ENCODE data around the gene HOXA1. TPM values are rescaled to one million over a fixed set of nuclear protein-coding genes. Genes with fewer than 3 reads are reported as not detected.

The HOXA1 gene
- total RNA-seq, 1 experiment from 2014 or later = 8.8 TPM

- CTCF ChIA-PET = interaction anchor here (0.6 kb wide), 1 partner anchor 22 kb away, joined by 4 read pairs; no protein-coding TSS in a partner anchor
- TSS peak; percentile 77 for BruUV-seq (replicated peaks)
- 0 out of 2 replicates have a peak, but pooled peaks have one; percentile 45 for TF ChIP-seq TCF7L2 (IDR thresholded peaks at IDR 0.05; ENCODE audit: low read depth, low read length)
- no peak for TF ChIP-seq POLR2AphosphoS5 (IDR thresholded peaks at IDR 0.05; ENCODE audit: low read depth, low read length)
- TF ChIP-seq REST (IDR thresholded peaks at IDR 0.05; ENCODE audit: insufficient read depth in 1 of 2, low read depth in 2 of 2, low read length in 1 of 2) = no peak
- DNase-seq (ENCODE audit: low read depth, low spot score) (no peak), ATAC-seq (no peak)
- in situ Hi-C loops (cut with HindIII; ENCODE audit: low pct_unique_long_range_greater_than_20kb, low sequenced_read_pairs) = no loop called here
- no peaks in the 10 kb centered on the region for H3K36me3 ChIP-seq (ENCODE audit: control insufficient read depth, insufficient read depth, low read length)
- no peaks in the 10 kb centered on the region for H3K9me3 ChIP-seq (ENCODE audit: control insufficient read depth, insufficient read depth, low read depth, low read length)
- H3K4me1 ChIP-seq (ENCODE audit: control insufficient read depth, insufficient read depth, low read length) = peaks cover 60% of the 10 kb centered on the region
- H3K27ac ChIP-seq (ENCODE audit: low read length) = peak overlapping the region; percentile 99
- POLR2A ChIA-PET = interaction anchor here (3.1 kb wide), 1 partner anchor 19 kb away, joined by 21 read pairs; the partner anchor contains the start of gene HOXA1
- intact Hi-C loops (cut with micrococcal nuclease; ENCODE audit: unreplicated experiment) = no loop called here
- H3K4me3 ChIP-seq (ENCODE audit: low read depth in 2 of 2, low read length in 2 of 2) = peak overlapping the region; percentile 60 to 92
- no peaks in the 10 kb centered on the region for H3K27me3 ChIP-seq (ENCODE audit: control insufficient read depth, insufficient read depth, low read length)
Measured at GRCh38 chr7:27116031-27116961, 20.5 kb upstream of the HOXA1 start.

- DNase-seq (ENCODE audit: low read depth, low spot score) (no peak), ATAC-seq (peak; percentile 60)
- TF ChIP-seq REST (IDR thresholded peaks at IDR 0.05; ENCODE audit: insufficient read depth in 1 of 2, low read depth in 2 of 2, low read length in 1 of 2) (peak in 1 of 2 experiments; percentile 60; a peak in 2 of 4 replicates), POLR2AphosphoS5 (IDR thresholded peaks at IDR 0.05; ENCODE audit: low read depth, low read length) (peak; percentile 93), CTCF (IDR thresholded peaks at IDR 0.05) (no peak), SIN3A (IDR thresholded peaks at IDR 0.05; ENCODE audit: borderline replicate concordance, insufficient read depth, low read depth, low read length) (peak; percentile 76), TCF7L2 (IDR thresholded peaks at IDR 0.05; ENCODE audit: low read depth, low read length) (peak; percentile 100)
- Histone ChIP-seq H3K27me3 (ENCODE audit: control insufficient read depth, insufficient read depth, low read length) (no peaks in the 10 kb centered on the region), H3K4me1 (ENCODE audit: control insufficient read depth, insufficient read depth, low read length) (peaks cover 60% of the 10 kb centered on the region), H3K4me3 (ENCODE audit: low read depth in 2 of 2, low read length in 2 of 2) (peak overlapping the region; percentile 60 to 92), H3K27ac (ENCODE audit: low read length) (peak overlapping the region; percentile 99), H3K36me3 (ENCODE audit: control insufficient read depth, insufficient read depth, low read length) (no peaks in the 10 kb centered on the region), H3K9me3 (ENCODE audit: control insufficient read depth, insufficient read depth, low read depth, low read length) (no peaks in the 10 kb centered on the region)
- intact Hi-C loops (cut with micrococcal nuclease; ENCODE audit: unreplicated experiment) = no loop called here
- no TSS peak for BruUV-seq (replicated peaks)
- in situ Hi-C loops (cut with HindIII; ENCODE audit: low pct_unique_long_range_greater_than_20kb, low sequenced_read_pairs) = no loop called here
- ChIA-PET CTCF (no interaction called here), POLR2A (interaction anchor here (0.5 to 3.1 kb wide), 3 partner anchors 18 to 823 kb away, joined by 3 to 21 read pairs (median 6); partner anchors contain the start of gene HOXA1)
Measured at GRCh38 chr7:27115221-27116026, 19.6 kb upstream of the HOXA1 start.
